Caco-2 (cell line): ENCODE data around the gene SH2B2. TPM values are rescaled to one million over a fixed set of nuclear protein-coding genes. Genes with fewer than 3 reads are reported as not detected.

Experiments used
- BruUV-seq: library from RNA; stranded (reverse); fragments of 400-500 nt; replicated peaks from 2 replicates; lab custom pipeline; 2021; lab: Mats Ljungman, UMichigan
- CTCF ChIA-PET: fragments of 300-600 bp; sonication (Branson Sonifier 250); formaldehyde crosslinking; loops from one replicate; lab custom pipeline; 2022; ENCODE audit warnings: antibody characterized with exemption; lab: Charles Lee
- POLR2A ChIA-PET: fragments of 300-600 bp; sonication (Branson Sonifier 250); formaldehyde crosslinking; loops from one replicate; lab custom pipeline; 2022; ENCODE audit warnings: antibody characterized with exemption; lab: Charles Lee
- DNase-seq, 2 experiments: peaks; one replicate each; pipeline versions ENCODE4 v3.0.0 to v3.0.0-alpha.2; 2020 to 2022
- H3K27me3 ChIP-seq: replicated peaks from 2 replicates; pipeline ENCODE4 v1.6.0; 2011; ENCODE audit warnings: low read length; ENCODE audit not compliant: control insufficient read depth, insufficient read depth
- H3K36me3 ChIP-seq: 2 replicates; pipeline ENCODE4 v1.5.1; 2011; ENCODE audit warnings: low read length; ENCODE audit not compliant: control insufficient read depth, insufficient read depth
- H3K4me1 ChIP-seq: fragments of 250-450 bp; sonication (Bioruptor Pico); 2 replicates; pipeline ENCODE4 v1.5.1; 2020; ENCODE audit warnings: mild to moderate bottlenecking
- H3K4me3 ChIP-seq: 2 replicates; pipeline ENCODE4 v1.5.1; 2011; ENCODE audit warnings: low read depth, mild to moderate bottlenecking, control low read depth, low read length
- H3K9me3 ChIP-seq: fragments of 250-450 bp; sonication (Bioruptor Pico); 2 replicates; pipeline ENCODE4 v1.5.1; 2020; ENCODE audit warnings: mild to moderate bottlenecking, moderate library complexity
- H3K27ac Mint-ChIP-seq: one replicate; pipeline ENCODE4 v1.8.0; 2022; ENCODE audit warnings: mixed read lengths; ENCODE audit not compliant: unreplicated experiment
- H3K27me3 Mint-ChIP-seq: one replicate; pipeline ENCODE4 v1.8.0; 2022; ENCODE audit warnings: mixed read lengths; ENCODE audit not compliant: insufficient read depth, unreplicated experiment
- H3K36me3 Mint-ChIP-seq: one replicate; pipeline ENCODE4 v1.8.0; 2022; ENCODE audit warnings: mild to moderate bottlenecking, mixed read lengths; ENCODE audit not compliant: insufficient read depth, unreplicated experiment
- H3K4me1 Mint-ChIP-seq: one replicate; pipeline ENCODE4 v1.8.0; 2022; ENCODE audit warnings: low read depth, mixed read lengths; ENCODE audit not compliant: unreplicated experiment
- H3K4me3 Mint-ChIP-seq: one replicate; pipeline ENCODE4 v1.8.0; 2022; ENCODE audit warnings: mild to moderate bottlenecking, moderate library complexity, mixed read lengths; ENCODE audit not compliant: unreplicated experiment
- H3K9me3 Mint-ChIP-seq: one replicate; pipeline ENCODE4 v1.8.0; 2022; ENCODE audit warnings: mixed read lengths; ENCODE audit not compliant: unreplicated experiment
- CTCF ChIP-seq, 2 experiments: fragments of 200-600 bp in 1 of 2; IDR thresholded peaks; 1 replicate in 1 of 2; 2 replicates in 1 of 2; pipeline versions ENCODE4 v1.5.1 to v1.8.0; 2011 to 2022; ENCODE audit warnings: antibody characterized with exemption in 1 of 2, control low read depth in 1 of 2, inconsistent platforms in 1 of 2, low read depth in 1 of 2, low read length in 1 of 2, mild to moderate bottlenecking in 1 of 2, moderate library complexity in 1 of 2; ENCODE audit not compliant: insufficient read depth in 1 of 2, severe bottlenecking in 1 of 2, unreplicated experiment in 1 of 2
- intact Hi-C: fragments of 100-400 bp; cut with micrococcal nuclease; formaldehyde crosslinking; loops from one replicate; pipeline ENCODE4 v1.10.0; 2022; ENCODE audit not compliant: unreplicated experiment
- total RNA-seq: library from RNA; stranded (reverse); gene quantifications from 2 replicates; pipeline ENCODE4 v1.2.3, GENCODE V29; 2022

The SH2B2 gene
- total RNA-seq, 1 experiment from 2014 or later, result 10.6 TPM

GRCh38 chr7:102283477-102284189 is 3.0 kb upstream of the SH2B2 start:
- no peaks in the 10 kb centered on the region for H3K36me3 ChIP-seq
- Mint-ChIP-seq H3K4me3 (no peak overlapping the region), H3K4me1 (peaks cover 7% of the 10 kb centered on the region), H3K27ac (no peak overlapping the region), H3K9me3 (no peaks in the 10 kb centered on the region), H3K27me3 (no peaks in the 10 kb centered on the region), H3K36me3 (peaks cover 8% of the 10 kb centered on the region)
- no peak overlapping the region for H3K4me3 ChIP-seq
- H3K4me1 ChIP-seq, result peaks cover 3% of the 10 kb centered on the region; the same call in 1 of the 2 replicates
- no peak for TF ChIP-seq CTCF (IDR thresholded peaks at IDR 0.05; ENCODE audit: insufficient read depth in 1 of 2, low read depth in 1 of 2, low read length in 1 of 2, severe bottlenecking in 1 of 2, unreplicated experiment in 1 of 2)
- DNase-seq, result no peak
- H3K9me3 ChIP-seq, result no peaks in the 10 kb centered on the region
- no peaks in the 10 kb centered on the region for H3K27me3 ChIP-seq
- BruUV-seq, result TSS peak; percentile 60
- intact Hi-C loops, result loop anchor here (10.0 kb wide), 1 partner anchor 171 kb away; no protein-coding TSS in a partner anchor
- CTCF ChIA-PET, result interaction anchor here (0.6 kb wide), 1 partner anchor 927 kb away, joined by 3 read pairs; no protein-coding TSS in a partner anchor
- POLR2A ChIA-PET, result no interaction called here

- BruUV-seq, result no TSS peak
- ChIA-PET POLR2A (no interaction called here), CTCF (interaction anchor here (0.6 kb wide), 1 partner anchor 928 kb away, joined by 3 read pairs; no protein-coding TSS in a partner anchor)
- Mint-ChIP-seq H3K27me3 (no peaks in the 10 kb centered on the region), H3K9me3 (no peaks in the 10 kb centered on the region), H3K4me3 (no peak overlapping the region), H3K27ac (no peak overlapping the region), H3K36me3 (peaks cover 11% of the 10 kb centered on the region), H3K4me1 (peaks cover 7% of the 10 kb centered on the region)
- Histone ChIP-seq H3K4me3 (no peak overlapping the region), H3K9me3 (no peaks in the 10 kb centered on the region), H3K36me3 (no peaks in the 10 kb centered on the region), H3K4me1 (peaks cover 3% of the 10 kb centered on the region; the same call in 1 of the 2 replicates), H3K27me3 (no peaks in the 10 kb centered on the region)
- no peak for TF ChIP-seq CTCF (IDR thresholded peaks at IDR 0.05; ENCODE audit: insufficient read depth in 1 of 2, low read depth in 1 of 2, low read length in 1 of 2, severe bottlenecking in 1 of 2, unreplicated experiment in 1 of 2)
- intact Hi-C loops, result loop anchor here (10.0 kb wide), 1 partner anchor 170 kb away; no protein-coding TSS in a partner anchor
- no peak for DNase-seq
Observed at GRCh38 chr7:102284399-102284798, 2.3 kb upstream of the SH2B2 start.

- Mint-ChIP-seq H3K27ac (peak overlapping the region; percentile 45), H3K4me3 (peak overlapping the region; percentile 71), H3K27me3 (no peaks in the 10 kb centered on the region), H3K4me1 (peaks cover 7% of the 10 kb centered on the region), H3K36me3 (peaks cover 5% of the 10 kb centered on the region), H3K9me3 (no peaks in the 10 kb centered on the region)
- ChIA-PET POLR2A (no interaction called here), CTCF (no interaction called here)
- Histone ChIP-seq H3K36me3 (no peaks in the 10 kb centered on the region), H3K27me3 (no peaks in the 10 kb centered on the region), H3K9me3 (no peaks in the 10 kb centered on the region), H3K4me1 (peaks cover 3% of the 10 kb centered on the region; the same call in 1 of the 2 replicates), H3K4me3 (no peak overlapping the region)
- TF ChIP-seq CTCF (IDR thresholded peaks at IDR 0.05; ENCODE audit: insufficient read depth in 1 of 2, low read depth in 1 of 2, low read length in 1 of 2, severe bottlenecking in 1 of 2, unreplicated experiment in 1 of 2), result no peak
- DNase-seq, result no peak
- no TSS peak for BruUV-seq
- intact Hi-C loops, result loop anchor here (5.0 to 10.0 kb wide), 2 partner anchors 37 to 170 kb away; no protein-coding TSS in a partner anchor
Observed at GRCh38 chr7:102284891-102285539, 1.7 kb upstream of the SH2B2 start.
